ENCODE data around the gene UTS2R.

The UTS2R gene

GRCh38 chr17:82382933-82383255 lies 11.3 kb downstream of the UTS2R start:
- H3K36me3 ChIP-seq (ENCODE audit: insufficient read depth, low read length), result no peaks in the 10 kb centered on the region
- H2AFZ ChIP-seq (ENCODE audit: low read depth, low read length), result no peak overlapping the region
- H4K20me1 ChIP-seq (ENCODE audit: insufficient read depth, low read length), result no peaks in the 10 kb centered on the region
- H3K9ac ChIP-seq (ENCODE audit: low read depth, low read length), result no peak overlapping the region
- ATAC-seq (ENCODE audit: insufficient read depth, low read depth) (no peak), DNase-seq (no peak)
- no peaks in the 10 kb centered on the region for H3K79me2 ChIP-seq (ENCODE audit: insufficient read depth, low read length)
- TF ChIP-seq, protein P1, sequence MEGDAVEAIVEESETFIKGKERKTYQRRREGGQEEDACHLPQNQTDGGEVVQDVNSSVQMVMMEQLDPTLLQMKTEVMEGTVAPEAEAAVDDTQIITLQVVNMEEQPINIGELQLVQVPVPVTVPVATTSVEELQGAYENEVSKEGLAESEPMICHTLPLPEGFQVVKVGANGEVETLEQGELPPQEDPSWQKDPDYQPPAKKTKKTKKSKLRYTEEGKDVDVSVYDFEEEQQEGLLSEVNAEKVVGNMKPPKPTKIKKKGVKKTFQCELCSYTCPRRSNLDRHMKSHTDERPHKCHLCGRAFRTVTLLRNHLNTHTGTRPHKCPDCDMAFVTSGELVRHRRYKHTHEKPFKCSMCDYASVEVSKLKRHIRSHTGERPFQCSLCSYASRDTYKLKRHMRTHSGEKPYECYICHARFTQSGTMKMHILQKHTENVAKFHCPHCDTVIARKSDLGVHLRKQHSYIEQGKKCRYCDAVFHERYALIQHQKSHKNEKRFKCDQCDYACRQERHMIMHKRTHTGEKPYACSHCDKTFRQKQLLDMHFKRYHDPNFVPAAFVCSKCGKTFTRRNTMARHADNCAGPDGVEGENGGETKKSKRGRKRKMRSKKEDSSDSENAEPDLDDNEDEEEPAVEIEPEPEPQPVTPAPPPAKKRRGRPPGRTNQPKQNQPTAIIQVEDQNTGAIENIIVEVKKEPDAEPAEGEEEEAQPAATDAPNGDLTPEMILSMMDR (IDR thresholded peaks at IDR 0.05; ENCODE audit: borderline replicate concordance, extremely low read depth, low read length, poor library complexity, severe bottlenecking), result no peak
- no peak for TF ChIP-seq EZH2 (IDR thresholded peaks at IDR 0.05; ENCODE audit: borderline replicate concordance, low read depth, low read length, severe bottlenecking)
- H3K4me2 ChIP-seq (ENCODE audit: insufficient read depth, low read length), result no peak overlapping the region
- no peak overlapping the region for H3K4me3 ChIP-seq (ENCODE audit: low read depth in 1 of 2, low read length in 2 of 2)
- H3K4me1 ChIP-seq (ENCODE audit: insufficient read depth, low read length), result no peaks in the 10 kb centered on the region
- H3K27me3 ChIP-seq (ENCODE audit: insufficient read depth, low read length, poor library complexity), result no peaks in the 10 kb centered on the region
- H3K27ac ChIP-seq (ENCODE audit: low read length), result no peak overlapping the region
- no peaks in the 10 kb centered on the region for H3K9me3 ChIP-seq (ENCODE audit: insufficient read depth, low read length, severe bottlenecking)

- no peak overlapping the region for H3K9ac ChIP-seq (ENCODE audit: low read depth, low read length)
- H2AFZ ChIP-seq (ENCODE audit: low read depth, low read length), result no peak overlapping the region
- no peaks in the 10 kb centered on the region for H3K4me1 ChIP-seq (ENCODE audit: insufficient read depth, low read length)
- ATAC-seq (ENCODE audit: insufficient read depth, low read depth) (no peak), DNase-seq (no peak)
- no peak overlapping the region for H3K27ac ChIP-seq (ENCODE audit: low read length)
- no peaks in the 10 kb centered on the region for H3K79me2 ChIP-seq (ENCODE audit: insufficient read depth, low read length)
- H3K4me2 ChIP-seq (ENCODE audit: insufficient read depth, low read length), result no peak overlapping the region
- no peak for TF ChIP-seq EZH2 (IDR thresholded peaks at IDR 0.05; ENCODE audit: borderline replicate concordance, low read depth, low read length, severe bottlenecking)
- TF ChIP-seq, protein P1 (IDR thresholded peaks at IDR 0.05; ENCODE audit: borderline replicate concordance, extremely low read depth, low read length, poor library complexity, severe bottlenecking), result no peak
- H3K9me3 ChIP-seq (ENCODE audit: insufficient read depth, low read length, severe bottlenecking), result no peaks in the 10 kb centered on the region
- no peak overlapping the region for H3K4me3 ChIP-seq (ENCODE audit: low read depth in 1 of 2, low read length in 2 of 2)
- no peaks in the 10 kb centered on the region for H3K36me3 ChIP-seq (ENCODE audit: insufficient read depth, low read length)
- H4K20me1 ChIP-seq (ENCODE audit: insufficient read depth, low read length), result no peaks in the 10 kb centered on the region
- H3K27me3 ChIP-seq (ENCODE audit: insufficient read depth, low read length, poor library complexity), result no peaks in the 10 kb centered on the region
Measured at GRCh38 chr17:82383411-82383810, 11.8 kb downstream of the UTS2R start.

- ATAC-seq (ENCODE audit: insufficient read depth, low read depth) (no peak), DNase-seq (no peak)
- Histone ChIP-seq H3K4me2 (ENCODE audit: insufficient read depth, low read length) (no peak overlapping the region), H3K27me3 (ENCODE audit: insufficient read depth, low read length, poor library complexity) (no peaks in the 10 kb centered on the region), H3K4me1 (ENCODE audit: insufficient read depth, low read length) (no peaks in the 10 kb centered on the region), H4K20me1 (ENCODE audit: insufficient read depth, low read length) (no peaks in the 10 kb centered on the region), H3K27ac (ENCODE audit: low read length) (no peak overlapping the region), H3K9ac (ENCODE audit: low read depth, low read length) (no peak overlapping the region), H2AFZ (ENCODE audit: low read depth, low read length) (no peak overlapping the region), H3K79me2 (ENCODE audit: insufficient read depth, low read length) (no peaks in the 10 kb centered on the region), H3K4me3 (ENCODE audit: low read depth in 1 of 2, low read length in 2 of 2) (no peak overlapping the region), H3K9me3 (ENCODE audit: insufficient read depth, low read length, severe bottlenecking) (no peaks in the 10 kb centered on the region), H3K36me3 (ENCODE audit: insufficient read depth, low read length) (no peaks in the 10 kb centered on the region)
- TF ChIP-seq EZH2 (IDR thresholded peaks at IDR 0.05; ENCODE audit: borderline replicate concordance, low read depth, low read length, severe bottlenecking), result no peak
- TF ChIP-seq, protein P1 (IDR thresholded peaks at IDR 0.05; ENCODE audit: borderline replicate concordance, extremely low read depth, low read length, poor library complexity, severe bottlenecking), result no peak
Measured at GRCh38 chr17:82384051-82384729, 12.6 kb downstream of the UTS2R start.

Measured in DND-41 (cell line).